Stimulated activated CD4-positive, alpha-beta T cell treated with anti-CD3 and anti-CD28 coated beads, Interleukin-4, amount 100 ng/mL, for 1 hour (primary cell): ENCODE measurements around the gene EFNA5.
"Not testable (repeated sequence)": the region's sequence is repeated elsewhere in the genome, so short reads cannot be mapped to it uniquely, and the experiment has no call there.

Experiments used
- DNase-seq: peaks from one replicate; pipeline ENCODE4 v3.0.0-alpha.2; 2020

The EFNA5 gene

DNA sequence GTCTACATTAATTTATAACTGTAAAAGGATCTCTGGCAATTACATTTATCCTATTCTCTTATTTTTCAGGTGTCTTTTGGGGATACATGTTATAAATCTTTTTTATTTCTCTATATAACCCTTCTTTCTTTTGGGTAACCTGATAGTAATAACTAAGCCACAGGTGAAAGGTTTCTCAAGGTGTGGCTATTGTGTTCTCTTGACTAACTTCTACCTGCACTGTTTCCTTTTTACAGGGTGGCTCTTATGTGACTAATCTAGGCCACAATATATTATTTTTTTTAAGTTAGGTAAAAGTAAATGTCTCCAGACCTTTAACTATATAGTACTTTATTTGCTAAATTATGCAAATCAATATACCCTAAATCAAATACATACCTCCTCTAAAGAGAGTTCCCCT, 193.2 kb downstream of the EFNA5 start:
- no peak for DNase-seq

GRCh38 chr5:107476783-107477182, 194.0 kb downstream of the EFNA5 start:
- no peak for DNase-seq

DNA sequence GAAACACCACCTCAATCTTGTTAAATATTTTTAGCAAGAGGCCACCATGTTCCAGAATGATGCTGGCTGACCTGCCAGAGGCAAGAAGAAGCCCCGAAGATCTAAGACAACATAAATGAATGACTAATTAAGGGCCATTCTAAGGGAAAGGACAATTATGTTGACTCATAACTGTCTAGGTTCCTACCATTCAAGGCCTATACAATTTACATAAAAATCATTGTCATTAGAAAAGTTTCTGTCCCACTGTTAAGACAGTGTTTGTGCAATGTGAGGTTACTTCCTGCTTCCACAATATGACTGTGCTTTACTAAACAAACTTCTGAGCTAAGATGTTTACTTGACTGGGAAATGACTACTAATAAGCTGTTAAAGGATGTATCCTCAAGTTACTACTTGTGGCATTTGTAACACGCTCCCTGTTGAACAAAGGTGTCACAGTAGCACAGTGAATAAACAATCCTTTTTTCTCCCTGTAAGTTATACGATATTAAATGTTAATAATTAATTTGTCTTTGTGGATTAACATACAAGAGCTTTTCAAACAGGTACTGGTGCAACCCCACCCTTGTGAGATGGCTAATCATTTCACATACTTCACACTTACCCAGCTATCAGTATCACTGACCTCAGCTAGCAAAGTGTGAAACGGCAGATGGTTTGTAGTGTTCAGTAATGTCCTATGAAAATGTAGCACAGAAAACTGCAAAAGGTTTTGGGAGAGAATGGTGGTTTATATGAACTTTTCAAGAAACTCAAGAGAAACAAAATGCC, 195.8 kb downstream of the EFNA5 start:
- DNase-seq, result no peak

- no peak for DNase-seq
Measured at GRCh38 chr5:107474361-107474715, 196.4 kb downstream of the EFNA5 start.

DNA sequence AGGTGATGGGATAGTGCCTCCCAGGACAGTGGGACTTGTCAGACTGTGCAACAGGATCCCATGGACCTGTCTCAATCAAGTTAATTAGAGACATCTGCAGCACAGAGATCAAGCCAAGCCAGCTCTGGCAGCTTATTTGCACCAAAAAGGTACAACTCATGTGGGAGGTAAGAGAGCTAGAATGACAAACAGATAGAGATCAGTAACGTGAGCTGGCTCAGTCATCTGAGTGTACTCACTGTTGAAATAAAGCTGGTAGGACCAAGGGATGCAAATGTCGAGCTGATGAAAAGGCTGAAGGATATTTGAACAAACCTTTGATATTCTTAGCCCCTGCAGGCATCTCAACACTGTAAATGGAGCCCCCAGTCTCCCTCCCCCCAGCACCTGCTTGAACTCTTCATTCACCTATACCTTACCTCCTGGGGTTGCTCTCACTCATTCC, 198.1 kb downstream of the EFNA5 start:
- no peak for DNase-seq

DNA sequence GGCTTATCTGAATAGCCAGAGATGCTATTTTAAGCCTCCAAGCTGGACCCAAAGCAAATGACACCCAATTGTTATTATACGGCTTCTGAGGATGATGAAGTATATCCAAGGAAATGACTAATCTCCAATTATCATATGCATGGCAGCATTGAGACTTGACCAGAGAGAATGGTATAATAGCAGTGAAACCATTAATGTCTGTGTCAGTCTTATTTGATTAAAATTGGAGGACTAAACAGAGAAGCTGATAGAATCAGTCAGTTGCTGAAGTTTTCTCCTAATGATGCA, 200.5 kb downstream of the EFNA5 start:
- no peak for DNase-seq

GRCh38 chr5:107469485-107470294, 201.0 kb downstream of the EFNA5 start:
- DNase-seq, result no peak

- DNase-seq, result no peak
Measured at GRCh38 chr5:107469064-107469463, 201.7 kb downstream of the EFNA5 start.

GRCh38 chr5:107468276-107468675, 202.5 kb downstream of the EFNA5 start:
- no peak for DNase-seq

GRCh38 chr5:107467137-107467932, 203.4 kb downstream of the EFNA5 start:
- no peak for DNase-seq

GRCh38 chr5:107466233-107466769, 204.4 kb downstream of the EFNA5 start:
- no peak for DNase-seq

- DNase-seq, result no peak
Measured at GRCh38 chr5:107464876-107465275, 205.9 kb downstream of the EFNA5 start.

GRCh38 chr5:107464416-107464815, 206.3 kb downstream of the EFNA5 start:
- no peak for DNase-seq

- no peak for DNase-seq
Measured at GRCh38 chr5:107463731-107464130, 207.0 kb downstream of the EFNA5 start.

DNA sequence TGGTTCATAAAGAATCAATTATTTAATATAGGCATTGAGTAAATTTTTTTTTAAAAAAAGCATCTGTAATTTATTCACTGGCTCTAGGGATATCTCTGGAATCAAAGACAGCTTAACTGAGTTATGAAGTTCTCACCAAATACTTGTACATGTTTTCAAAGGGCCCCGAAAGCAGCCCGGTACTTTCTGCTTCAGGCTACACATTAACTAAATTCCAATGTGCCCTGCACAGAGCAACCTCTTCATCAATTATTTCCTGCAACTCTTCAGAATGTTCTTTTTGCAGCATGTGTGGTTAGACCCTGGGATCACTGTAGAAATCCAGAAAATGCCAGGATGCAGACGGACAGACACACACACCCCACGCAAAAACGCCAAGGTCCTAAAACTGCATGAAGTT, 209.0 kb downstream of the EFNA5 start:
- DNase-seq, result no peak

DNA sequence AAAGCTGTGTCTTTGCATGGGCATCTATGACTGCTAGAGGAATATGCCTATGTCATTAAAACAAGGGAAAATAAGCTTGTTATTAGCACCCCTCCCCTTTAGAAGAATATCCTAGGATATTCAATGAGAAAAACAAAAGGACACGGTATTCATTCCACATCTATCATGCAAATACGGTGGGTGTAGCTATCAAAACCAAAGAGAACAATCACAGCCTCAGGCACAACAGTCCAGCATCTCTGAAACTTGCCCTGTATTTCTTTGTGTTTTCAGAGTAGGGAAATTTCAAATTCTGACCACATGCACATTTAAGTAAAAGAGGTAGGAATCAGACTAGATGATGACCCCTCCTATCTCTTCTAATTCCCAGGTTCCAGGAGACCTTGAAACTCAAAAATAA, 209.9 kb downstream of the EFNA5 start:
- no peak for DNase-seq

DNA sequence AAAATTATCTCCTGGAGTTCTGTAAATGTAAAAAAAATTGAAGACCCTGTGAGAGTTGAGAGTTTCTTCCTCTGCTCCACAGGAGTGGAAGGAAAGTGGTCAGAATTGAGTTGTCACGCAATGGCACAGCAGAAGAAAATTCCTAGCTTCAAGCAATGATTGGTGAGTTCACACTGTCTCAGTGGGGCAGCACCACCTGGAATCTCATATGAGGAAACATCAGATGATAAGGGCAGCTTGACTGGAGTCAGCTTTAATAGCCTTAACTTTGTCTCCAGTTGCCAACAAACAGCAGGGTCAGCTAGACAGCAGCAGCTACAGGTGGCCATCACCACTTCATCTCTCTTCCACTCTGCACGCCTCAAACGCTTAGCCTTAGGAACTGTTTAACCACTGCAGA, 211.1 kb downstream of the EFNA5 start:
- no peak for DNase-seq

DNA sequence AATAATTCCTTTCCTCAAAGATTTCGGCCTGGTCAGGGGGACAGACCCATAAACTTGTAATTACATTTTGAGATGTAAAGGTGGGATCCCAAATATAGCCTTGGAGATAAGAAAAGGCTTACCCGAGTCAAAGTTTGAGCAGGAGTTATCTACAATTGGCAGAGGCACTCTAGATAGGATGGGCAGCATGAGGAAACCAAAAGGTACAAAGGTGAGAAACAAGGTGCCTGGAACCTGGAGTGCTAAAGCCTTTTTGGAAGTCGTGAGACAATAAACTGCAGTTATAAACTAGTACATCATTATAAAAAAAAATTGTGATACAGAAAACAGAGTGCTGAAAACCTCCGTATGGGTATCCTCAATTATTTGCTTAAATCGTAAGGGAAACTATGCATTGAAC, 212.4 kb downstream of the EFNA5 start:
- DNase-seq, result no peak

- no peak for DNase-seq
Measured at GRCh38 chr5:107457881-107458280, 212.9 kb downstream of the EFNA5 start.

GRCh38 chr5:107457138-107457537, 213.6 kb downstream of the EFNA5 start:
- DNase-seq, result no peak

DNA sequence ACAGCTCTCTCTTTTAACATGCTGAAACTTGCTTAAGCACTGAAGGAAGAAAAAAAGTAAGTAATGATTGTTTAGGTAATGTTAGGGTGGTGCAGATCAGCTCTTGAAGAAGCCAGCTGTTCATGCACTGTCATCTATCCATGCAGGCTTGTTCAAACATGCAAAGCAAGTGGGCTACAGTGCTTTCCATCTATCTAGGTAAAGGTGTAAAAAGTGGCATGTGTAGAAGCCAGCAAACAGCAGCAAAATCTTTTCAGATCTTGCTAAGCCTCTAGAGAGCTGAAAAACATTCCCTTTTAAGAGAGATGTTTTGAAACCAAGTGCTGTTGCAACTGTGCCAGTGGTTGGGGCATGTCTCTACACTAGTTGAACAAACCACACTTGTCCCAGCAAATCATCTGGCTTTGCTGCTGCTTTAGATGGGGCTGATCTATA, 214.4 kb downstream of the EFNA5 start:
- DNase-seq, result no peak

DNA sequence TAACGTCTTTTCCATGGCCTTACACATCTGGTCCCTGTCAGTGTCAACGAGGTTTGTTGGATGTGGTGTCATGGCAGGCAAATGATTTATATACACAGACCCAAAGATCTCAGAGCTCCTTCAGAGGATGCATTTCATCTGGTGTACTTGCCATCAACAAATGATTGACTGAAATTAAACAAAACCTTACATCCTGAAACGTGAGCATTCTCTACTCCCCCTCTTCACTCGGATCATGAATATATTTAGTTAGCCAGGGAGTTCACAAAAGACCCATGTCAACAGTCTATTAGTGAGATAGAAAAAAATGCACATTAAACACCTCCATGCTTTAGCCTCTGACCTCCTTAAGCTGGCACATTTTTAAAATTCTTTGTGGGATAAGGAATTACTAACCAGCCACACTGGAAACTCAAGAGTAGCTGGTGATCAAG, 215.6 kb downstream of the EFNA5 start:
- no peak for DNase-seq

GRCh38 chr5:107451827-107452226, 218.9 kb downstream of the EFNA5 start:
- DNase-seq, result not testable (repeated sequence)
